ENCODE data around the gene FBXL17.
"Not testable (repeated sequence)": the region's sequence is repeated elsewhere in the genome, so short reads cannot be mapped to it uniquely, and the experiment has no call there.

FBXL17 gene

DNA sequence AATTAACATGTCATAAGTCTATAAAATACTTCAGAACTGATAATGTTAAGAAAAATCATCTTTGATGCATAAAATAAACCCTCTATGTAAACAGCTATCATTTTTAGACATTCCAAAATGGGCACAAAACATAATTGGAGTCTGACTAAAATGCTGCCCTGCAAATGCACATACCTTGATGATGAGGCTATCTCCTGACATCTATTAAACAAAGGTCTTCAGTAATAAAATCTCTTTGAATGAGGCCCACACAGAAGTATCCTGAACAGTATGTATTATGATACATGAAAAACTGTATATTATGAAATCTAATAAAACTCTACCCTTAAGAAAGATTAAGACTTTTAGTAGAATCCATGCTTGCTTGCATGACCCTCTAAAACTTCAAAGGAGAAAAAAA lies 66.1 kb downstream of the FBXL17 start:
- in situ Hi-C loops (cut with HindIII; ENCODE audit: low sequenced_read_pairs) = no loop called here

GRCh38 chr5:108312258-108312657 lies 69.6 kb downstream of the FBXL17 start:
- in situ Hi-C loops (cut with HindIII; ENCODE audit: low sequenced_read_pairs) = no loop called here

GRCh38 chr5:108311682-108312081 lies 70.2 kb downstream of the FBXL17 start:
- in situ Hi-C loops (cut with HindIII; ENCODE audit: low sequenced_read_pairs) = no loop called here

DNA sequence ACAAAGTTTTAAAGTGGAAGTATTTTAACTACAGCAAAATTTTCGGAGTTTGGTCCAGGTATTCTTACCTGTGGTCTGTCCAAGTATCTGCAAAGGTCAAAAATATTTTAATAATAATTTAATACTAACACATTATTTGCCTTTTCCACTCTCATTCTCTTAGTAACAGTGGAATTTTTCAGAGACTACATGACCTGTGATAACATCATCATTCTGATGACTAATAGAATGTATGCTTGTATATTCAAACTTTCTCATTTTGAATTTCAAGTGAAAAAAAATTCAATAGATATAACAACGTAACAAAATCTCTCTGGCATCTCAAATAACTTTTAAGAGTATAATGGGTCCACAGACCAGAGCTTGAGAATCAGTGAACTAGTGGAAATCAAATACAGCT lies 78.3 kb downstream of the FBXL17 start:
- in situ Hi-C loops (cut with HindIII; ENCODE audit: low sequenced_read_pairs) = no loop called here

- in situ Hi-C loops (cut with HindIII; ENCODE audit: low sequenced_read_pairs) = no loop called here
Observed at GRCh38 chr5:108303086-108303485, 78.8 kb downstream of the FBXL17 start.

GRCh38 chr5:108297042-108297601 lies 84.8 kb downstream of the FBXL17 start:
- in situ Hi-C loops (cut with HindIII; ENCODE audit: low sequenced_read_pairs) = no loop called here

DNA sequence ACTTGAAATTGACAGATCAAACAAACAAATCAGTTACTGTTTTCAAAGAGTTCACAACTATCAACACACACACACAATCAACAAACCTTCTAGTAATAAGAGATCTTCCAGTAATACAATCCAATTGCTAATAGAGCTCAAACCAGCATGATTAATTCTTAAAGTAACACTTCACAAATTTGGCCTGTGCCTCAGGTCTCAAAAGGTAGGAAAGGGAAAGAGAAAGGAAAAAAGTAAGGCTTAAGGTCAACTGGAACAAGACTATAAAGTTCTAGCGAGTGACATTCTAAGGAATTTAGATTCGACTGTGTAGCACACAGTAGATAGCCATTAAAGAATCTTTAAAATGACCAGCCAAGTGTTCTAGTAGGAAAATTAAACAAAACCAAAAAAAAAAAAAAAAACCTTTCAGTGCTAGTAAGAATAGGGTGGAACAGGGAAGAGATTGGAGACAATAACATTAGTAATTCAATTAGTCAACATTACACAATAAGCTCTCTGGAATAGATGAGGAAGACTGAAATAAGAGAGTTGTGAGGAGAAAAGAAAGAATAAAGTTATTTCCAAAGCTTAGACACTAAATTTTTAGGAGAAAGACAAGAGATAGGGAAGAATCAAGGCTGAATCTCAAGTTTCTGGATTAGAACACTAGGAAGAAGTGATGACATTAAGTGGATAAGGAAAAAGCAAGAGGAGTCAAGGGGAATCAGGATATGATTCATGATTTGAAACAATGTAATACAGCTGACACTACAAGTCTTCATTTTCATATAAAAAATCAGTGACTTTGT lies 86.1 kb downstream of the FBXL17 start:
- in situ Hi-C loops (cut with HindIII; ENCODE audit: low sequenced_read_pairs) = no loop called here

DNA sequence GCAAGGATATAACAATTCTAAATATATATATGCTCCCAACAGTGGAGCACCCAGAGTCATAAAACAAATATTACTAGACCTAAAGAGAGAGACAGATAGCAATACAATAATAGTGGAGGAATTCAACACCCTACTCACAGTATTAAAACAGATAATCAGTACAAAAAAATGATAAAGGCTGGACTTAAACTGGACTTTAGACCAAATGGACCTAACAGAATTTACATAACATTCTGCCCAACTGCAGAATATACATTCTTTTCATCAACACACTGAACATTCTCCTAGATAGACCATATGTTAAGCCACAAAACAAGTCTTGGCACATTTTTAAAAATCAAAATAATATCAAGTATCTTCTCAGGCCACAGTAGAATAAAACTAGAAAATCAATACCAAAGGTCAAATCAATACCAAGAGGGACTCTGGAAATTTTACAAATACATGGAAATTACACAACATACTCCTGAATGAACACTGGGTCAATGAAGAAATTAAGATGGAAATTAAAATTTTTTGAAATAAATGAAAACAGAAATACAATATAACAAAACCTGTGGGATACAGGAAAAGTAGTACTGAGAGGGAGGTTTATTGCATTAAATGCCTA lies 100.8 kb downstream of the FBXL17 start:
- in situ Hi-C loops (cut with HindIII; ENCODE audit: low sequenced_read_pairs) = no loop called here

- in situ Hi-C loops (cut with HindIII; ENCODE audit: low sequenced_read_pairs) = no loop called here
Observed at GRCh38 chr5:108280248-108280647, 101.7 kb downstream of the FBXL17 start.

- in situ Hi-C loops (cut with HindIII; ENCODE audit: low sequenced_read_pairs) = no loop called here
Observed at GRCh38 chr5:108278285-108279240, 103.3 kb downstream of the FBXL17 start.

- in situ Hi-C loops (cut with HindIII; ENCODE audit: low sequenced_read_pairs) = no loop called here
Observed at GRCh38 chr5:108276187-108277050, 105.5 kb downstream of the FBXL17 start.

- in situ Hi-C loops (cut with HindIII; ENCODE audit: low sequenced_read_pairs) = not testable (repeated sequence)
Observed at GRCh38 chr5:108274080-108274479, 107.8 kb downstream of the FBXL17 start.

- in situ Hi-C loops (cut with HindIII; ENCODE audit: low sequenced_read_pairs) = no loop called here
Observed at GRCh38 chr5:108271127-108271526, 110.8 kb downstream of the FBXL17 start.

- in situ Hi-C loops (cut with HindIII; ENCODE audit: low sequenced_read_pairs) = no loop called here
Observed at GRCh38 chr5:108266242-108266641, 115.7 kb downstream of the FBXL17 start.

- in situ Hi-C loops (cut with HindIII; ENCODE audit: low sequenced_read_pairs) = no loop called here
Observed at GRCh38 chr5:108264533-108264932, 117.4 kb downstream of the FBXL17 start.

DNA sequence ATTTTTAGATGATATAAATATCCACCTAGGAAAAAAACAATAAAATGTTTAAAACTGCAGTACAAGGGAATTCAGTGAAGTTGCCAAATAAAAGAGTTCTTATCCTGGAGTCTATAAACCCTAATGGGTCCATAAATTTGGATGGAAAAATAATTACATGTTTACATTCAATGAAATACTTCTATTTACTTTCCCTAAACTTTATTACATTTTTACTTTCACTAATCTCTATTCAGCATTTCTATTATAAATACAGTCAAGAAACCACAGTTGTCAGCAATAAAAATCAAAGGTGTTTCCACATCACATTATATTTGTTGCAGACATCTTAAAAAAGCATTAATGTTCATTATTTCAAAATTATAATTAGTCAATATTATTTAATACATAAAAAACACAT lies 118.6 kb downstream of the FBXL17 start:
- in situ Hi-C loops (cut with HindIII; ENCODE audit: low sequenced_read_pairs) = no loop called here

GRCh38 chr5:108260858-108261170 lies 121.1 kb downstream of the FBXL17 start:
- in situ Hi-C loops (cut with HindIII; ENCODE audit: low sequenced_read_pairs) = no loop called here

DNA sequence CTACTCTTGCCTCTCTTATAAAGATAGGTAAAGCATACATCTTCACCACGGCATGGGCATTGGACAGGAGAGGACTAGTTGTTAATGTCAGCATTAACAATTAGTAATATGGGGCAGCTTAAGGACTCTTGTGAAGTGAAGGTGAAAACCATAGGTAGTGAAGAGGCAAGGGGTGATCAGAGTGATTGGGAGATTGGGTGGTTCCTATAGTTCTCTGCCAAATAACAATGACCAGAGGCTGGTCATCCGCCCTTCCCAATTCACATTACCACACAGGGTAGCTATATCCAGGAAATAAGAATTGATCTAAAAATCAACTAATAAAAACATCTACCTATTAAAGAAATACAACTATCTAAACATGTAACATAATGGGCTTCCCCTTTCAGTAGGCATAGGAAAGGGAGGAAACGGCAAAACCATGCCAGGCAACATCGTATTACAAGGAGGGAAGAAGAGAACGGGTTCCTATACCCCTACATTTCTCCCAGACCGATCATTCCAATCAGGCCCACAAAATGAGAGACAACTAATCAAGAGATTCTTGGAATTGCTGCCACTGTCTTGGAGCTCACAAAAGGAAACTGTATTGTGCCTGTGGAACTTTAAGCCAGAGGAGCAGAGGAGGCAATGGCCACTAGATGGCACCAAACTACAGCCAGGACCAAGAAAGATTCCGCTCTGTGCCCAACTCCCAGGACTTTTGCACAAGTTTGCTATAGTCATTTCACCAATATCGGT lies 121.6 kb downstream of the FBXL17 start:
- in situ Hi-C loops (cut with HindIII; ENCODE audit: low sequenced_read_pairs) = no loop called here

- in situ Hi-C loops (cut with HindIII; ENCODE audit: low sequenced_read_pairs) = no loop called here
Observed at GRCh38 chr5:108259306-108259705, 122.6 kb downstream of the FBXL17 start.

- in situ Hi-C loops (cut with HindIII; ENCODE audit: low sequenced_read_pairs) = no loop called here
Observed at GRCh38 chr5:108257996-108258395, 123.9 kb downstream of the FBXL17 start.

Data from DLD1 (cell line).